SIG-M5 treated with dmso at 0.1 percent for 504 hours (cell line): ENCODE data around the gene TBC1D5.
"Not testable (repeated sequence)": the region's sequence is repeated elsewhere in the genome, so short reads cannot be mapped to it uniquely, and the experiment has no call there.

Experiments
- DNase-seq: peaks from one replicate; lab custom pipeline; 2025; ENCODE audit not compliant: unreplicated experiment; lab: John Stamatoyannopoulos, UW

The TBC1D5 gene

DNA sequence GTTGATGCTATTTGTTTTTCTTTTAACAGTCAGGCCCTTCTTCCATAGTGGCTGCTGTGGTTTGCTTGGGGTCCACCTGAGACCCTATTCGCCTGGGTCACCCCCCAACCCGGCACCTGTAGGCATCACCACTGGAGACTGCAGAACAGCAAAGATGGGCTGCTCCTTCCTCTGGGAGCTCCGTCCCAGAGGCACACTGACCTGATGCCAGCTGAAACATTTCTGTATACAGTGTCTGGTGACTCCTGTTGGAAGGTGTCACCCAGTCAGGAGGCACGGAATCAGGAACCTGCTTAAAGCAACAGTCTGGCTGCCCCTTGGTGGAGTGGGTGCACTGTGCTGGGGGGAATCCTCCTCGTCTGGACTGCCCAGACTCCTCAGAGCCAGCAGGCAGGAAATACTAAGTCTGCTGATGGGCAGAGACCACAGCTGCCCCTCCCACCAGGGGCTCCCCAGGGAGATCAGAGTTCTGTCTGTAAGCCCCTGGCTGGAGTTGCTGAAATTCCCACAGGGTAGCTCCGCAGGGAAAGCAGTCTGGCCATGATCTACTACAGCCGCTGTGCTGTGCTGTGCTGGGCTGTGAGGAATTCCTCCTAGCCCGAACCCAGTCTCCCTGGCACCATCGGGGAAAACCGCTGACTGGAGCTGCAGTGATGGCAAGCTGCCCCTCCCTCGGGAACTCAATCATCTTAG, 248.2 kb downstream of the TBC1D5 start:
- DNase-seq, result no peak

DNA sequence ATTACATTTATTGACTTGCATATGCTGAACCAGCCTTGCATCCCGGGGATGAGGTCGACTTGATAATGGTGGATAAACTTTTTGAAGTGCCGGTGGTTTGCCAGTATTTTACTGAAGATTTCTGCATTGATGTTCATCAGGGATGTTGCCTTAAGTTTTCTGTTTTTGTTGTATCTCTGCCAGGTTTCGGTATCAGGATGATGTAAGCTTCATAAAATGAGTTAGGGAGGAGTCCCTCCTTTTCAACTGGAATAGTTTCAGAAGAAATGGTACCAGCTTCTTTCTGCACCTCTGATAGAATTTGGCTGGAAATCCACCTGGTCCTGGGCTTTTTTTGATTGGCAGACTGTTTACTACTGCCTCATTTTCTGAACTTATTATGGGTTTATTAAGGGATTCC, 250.8 kb downstream of the TBC1D5 start:
- no peak for DNase-seq

DNA sequence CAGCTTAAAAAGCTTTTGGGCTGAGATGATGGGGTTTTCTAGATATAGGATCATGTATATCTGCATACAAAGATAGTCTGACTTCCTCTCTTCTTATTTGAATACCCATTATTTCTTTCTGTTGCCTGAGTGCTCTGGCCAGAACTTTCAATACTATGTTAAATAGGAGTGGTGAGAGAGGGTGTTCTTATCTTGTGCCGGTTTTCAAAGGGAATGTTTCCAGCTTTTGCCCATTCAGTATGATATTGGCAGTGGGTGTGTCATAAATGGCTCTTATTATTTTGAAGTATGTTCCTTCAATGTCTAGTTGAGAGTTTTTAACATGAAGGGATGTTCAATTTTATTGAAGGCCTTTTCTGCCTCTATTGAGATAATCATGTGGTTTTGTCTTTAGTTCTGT, 251.2 kb downstream of the TBC1D5 start:
- not testable (repeated sequence) for DNase-seq

DNA sequence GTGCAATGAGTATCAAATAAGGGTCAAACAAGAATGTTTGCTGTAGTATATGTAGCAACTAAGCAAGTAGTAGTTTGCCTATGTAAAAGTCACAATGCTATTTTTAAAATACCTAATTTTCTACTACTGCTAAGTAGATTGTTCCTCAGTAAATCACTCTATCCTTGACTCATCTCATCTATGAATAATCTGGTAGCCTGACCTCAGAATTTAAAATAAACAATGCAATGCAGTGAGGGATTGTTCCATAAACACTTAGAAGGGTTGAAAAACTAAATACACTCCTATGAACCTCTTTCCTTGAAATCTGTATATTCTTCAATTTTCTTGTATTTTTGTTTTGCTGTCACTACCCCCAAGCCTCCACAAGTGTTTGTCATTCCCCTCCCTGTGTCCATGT, 253.3 kb downstream of the TBC1D5 start:
- no peak for DNase-seq

DNA sequence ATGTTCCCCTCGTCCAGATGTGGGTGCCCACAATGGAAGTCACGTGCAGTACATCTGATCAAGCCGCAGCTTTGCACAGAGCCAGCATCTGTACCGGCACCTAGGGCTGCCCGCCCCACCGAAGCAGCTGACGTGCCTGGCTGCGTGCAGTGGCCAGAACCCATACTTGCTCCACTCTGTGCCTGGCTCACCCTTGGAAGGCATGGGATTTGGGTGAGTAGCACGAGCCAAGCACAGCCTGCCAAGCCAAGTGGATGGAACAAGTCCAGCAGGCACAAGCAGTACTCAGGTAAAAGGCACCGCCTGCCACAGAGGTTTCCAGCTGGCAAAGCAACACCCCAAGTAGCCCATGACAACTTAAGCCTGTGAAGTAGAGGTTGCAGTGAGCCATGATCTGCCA, 261.3 kb downstream of the TBC1D5 start:
- DNase-seq, result no peak

DNA sequence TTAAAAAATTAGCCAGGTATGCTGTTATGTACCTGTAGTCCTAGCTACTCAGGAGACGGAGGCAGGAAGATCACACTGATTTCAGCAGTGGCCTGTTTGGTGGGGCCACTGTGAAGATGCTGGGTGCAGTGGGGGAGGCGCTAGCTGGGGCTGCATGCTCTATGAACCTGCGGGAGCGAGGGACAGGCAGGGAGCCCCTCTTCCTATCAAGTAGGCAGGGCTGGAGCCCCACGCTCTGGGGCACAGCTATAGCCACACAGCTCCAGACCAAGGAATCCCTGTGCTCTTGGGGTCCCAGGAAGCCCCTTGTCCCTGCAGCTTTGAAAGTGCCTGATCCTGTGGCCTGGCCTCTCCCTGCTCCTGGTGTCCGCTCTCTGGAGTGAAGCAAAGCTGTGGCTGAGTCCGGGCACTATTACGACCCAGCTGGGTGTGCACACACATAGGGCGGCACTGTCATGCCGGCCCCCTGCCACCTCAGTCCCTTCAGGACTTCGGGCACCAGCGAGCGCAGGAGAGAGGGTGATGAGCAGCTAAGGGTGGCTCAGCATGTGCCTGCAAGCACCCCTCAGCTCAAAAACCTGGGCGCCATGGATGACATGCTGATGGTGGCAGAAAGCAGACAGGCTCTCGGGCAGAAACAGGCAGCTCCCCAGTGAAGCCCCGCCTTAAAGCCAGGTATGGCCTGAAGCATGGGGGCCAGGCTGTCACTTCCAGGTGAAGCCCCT, 262.6 kb downstream of the TBC1D5 start:
- DNase-seq, result no peak

DNA sequence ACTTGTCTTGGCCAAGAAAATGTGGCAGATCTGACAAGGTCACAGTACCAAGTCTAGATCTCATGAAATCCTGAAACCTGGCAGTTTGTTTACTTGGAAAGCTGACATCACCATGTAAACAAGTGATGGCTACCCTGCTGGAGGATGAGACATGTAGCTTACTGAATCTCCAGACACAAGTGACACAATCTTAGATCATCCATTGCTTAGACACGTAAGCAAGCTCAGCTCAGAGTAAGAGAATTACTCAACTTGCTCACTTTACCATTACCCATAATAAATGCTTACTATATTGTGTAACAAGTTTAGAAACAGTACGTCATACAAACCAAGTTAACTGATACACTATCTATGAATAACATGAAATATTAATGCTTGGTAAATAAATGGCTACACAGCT, 263.8 kb downstream of the TBC1D5 start:
- no peak for DNase-seq

DNA sequence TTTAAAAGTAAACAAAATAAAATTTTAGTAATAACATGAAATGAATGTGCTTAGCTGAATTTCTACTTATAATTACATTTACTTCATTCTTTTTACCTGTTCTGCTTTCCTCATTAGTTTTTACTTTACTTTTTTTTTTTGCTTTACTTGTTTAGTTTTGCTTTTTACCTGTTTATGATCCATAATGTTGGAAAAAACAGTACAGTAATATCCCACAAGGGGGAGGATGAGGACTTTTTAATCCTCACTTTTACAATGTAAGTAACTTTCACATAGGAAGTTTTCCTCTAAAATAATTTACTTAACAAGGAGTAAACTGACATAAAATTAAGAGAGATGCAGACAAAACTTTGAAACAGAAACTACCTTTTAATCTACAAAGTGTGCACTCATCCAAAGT, 268.7 kb downstream of the TBC1D5 start:
- DNase-seq, result no peak

DNA sequence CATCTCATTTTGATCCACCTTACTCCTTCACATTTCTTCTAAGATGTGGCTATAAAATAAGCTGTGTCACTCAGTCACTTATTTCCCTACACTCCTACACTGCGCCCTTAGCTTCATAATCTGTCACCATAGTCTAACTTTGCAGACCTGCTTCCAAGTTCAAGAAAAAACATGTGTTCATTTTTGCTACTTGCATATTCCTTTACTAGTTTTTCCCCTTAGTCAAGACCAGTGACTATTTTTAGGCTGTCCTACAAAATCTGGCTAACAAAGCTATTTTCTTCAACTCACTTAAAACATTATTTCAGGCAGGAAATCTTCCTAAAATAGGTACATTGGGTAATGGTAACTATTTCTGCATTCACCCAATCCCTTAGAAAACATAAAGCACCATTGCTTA, 272.5 kb downstream of the TBC1D5 start:
- no peak for DNase-seq

DNA sequence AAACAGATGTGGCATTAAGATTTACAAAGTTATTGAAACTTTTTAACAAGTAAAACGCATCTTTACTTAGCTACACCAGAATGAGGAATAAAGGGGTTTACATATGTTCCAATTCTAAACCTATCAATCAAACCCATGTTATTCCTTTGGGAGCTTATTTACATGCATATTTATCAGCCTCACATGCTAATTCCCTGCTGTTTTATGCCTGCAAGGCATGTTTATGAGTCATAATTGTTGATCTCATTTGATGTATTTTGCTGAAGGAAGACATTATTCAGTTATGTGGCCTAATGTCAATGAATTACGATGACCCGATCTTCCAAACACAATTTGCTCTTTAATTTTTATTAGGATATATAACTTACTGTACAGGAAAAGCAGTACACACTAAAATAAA, 272.9 kb downstream of the TBC1D5 start:
- DNase-seq, result no peak

DNA sequence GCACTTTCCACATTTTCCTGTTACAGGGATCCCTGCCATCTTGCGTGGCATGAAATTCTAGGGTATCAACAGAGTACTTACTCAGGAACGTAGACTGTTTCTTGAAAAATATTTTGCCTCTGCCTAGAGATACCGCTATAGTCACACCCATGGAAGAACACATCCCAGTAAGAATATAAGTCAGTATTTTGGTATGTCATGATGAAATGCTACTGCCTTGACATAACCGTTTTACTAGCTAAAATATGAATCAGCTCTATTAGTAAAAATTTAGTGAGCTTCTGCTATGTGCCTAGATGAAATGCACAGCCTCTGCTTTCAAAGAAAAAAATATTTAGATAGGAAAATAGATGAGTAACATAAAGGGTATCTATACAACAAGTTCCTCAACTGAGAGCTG, 276.4 kb downstream of the TBC1D5 start:
- no peak for DNase-seq

DNA sequence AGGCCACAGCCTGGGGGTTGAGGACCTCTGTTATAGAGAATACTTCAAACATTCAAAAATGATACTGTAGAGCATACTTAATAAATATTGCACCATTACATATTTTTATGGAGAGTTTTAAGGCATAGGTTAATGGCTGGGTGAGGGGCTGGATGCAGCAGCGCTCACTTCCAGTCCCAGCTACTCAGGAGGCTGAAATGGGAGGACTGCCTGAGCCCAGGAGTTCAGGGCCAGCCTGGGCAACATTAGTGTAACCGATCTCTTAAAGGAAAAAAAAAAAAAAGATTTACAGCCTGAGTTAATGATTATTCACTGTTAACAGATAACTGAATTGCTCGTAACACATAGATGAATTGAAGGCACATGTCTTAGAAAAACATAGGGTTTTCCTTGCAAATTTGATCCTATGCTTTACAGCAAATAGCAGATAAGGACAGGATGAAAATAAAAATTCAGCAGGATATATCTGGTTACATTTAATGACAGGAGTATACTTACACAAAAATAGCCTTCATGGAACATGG, 282.9 kb downstream of the TBC1D5 start:
- DNase-seq, result no peak

DNA sequence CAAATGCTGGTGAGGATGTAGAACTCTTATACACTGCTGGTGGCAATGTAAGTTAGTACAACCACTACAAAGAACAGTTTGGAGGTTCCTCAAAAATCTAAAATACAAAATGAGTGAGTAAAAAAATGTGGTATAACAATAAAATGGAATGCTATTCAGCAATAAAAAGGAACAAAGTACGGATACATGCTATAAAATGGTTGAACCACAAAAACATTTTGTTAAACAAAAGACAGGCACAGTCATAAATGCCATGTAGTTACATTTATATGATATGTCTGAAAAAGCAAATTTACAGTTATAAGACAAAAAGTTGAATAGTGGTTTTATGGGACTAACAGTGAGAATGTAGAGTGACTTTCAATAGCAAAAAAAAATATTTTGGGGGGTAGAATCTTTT, 285.8 kb downstream of the TBC1D5 start:
- no peak for DNase-seq

DNA sequence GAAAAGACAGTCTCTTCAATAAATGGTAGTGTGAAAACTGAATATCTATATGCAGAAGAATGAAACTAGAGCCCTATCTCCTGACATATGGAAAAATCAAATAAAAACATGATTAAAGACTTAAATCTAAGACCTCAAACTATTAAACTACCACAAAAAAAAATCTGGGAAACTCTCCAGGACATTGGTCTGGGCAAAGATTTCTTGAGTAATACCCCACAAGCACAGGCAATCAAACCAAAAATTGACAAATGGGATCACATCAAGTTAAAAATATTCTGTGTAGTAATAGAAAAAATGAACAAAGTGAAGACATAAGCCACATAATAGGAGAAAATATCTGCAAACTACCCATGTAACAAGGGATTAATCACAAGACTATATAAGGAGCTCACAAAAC, 286.4 kb downstream of the TBC1D5 start:
- no peak for DNase-seq

DNA sequence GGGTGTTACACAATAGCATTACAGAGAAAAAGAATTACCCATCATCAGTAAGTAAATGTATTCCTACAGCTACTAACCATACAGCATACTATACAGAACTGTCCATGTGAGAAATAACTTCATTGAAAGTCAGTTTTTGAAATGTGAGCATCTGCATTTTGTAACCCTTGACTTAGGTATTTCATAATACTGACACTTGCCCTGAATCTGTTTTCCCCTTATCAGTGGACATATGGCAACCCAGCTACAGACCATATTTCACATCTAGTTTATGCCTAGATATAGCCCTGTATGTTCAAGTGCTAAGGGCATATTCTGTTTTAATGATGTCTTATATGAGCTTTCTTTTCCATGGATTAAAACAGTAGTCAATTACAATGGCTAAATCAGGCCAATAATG, 297.6 kb downstream of the TBC1D5 start:
- DNase-seq, result no peak

DNA sequence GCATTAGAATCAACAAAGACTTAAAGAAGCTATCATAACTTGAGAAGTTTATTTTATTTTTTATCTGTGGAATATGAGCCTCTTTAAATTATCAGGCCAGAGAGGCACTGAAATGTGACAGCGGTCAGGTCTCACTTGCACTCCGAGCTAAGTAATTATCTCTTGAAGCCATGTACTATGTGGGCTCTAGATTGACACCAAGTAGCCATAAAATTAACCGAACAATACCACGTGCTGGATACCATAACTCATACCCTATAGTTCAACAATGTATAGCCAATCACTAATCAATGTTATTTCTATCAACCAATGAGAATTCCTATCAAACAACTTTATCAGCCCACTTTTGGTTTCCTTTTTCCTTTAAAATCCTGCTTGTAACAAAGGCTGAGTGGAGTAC, 299.3 kb downstream of the TBC1D5 start:
- DNase-seq, result no peak

DNA sequence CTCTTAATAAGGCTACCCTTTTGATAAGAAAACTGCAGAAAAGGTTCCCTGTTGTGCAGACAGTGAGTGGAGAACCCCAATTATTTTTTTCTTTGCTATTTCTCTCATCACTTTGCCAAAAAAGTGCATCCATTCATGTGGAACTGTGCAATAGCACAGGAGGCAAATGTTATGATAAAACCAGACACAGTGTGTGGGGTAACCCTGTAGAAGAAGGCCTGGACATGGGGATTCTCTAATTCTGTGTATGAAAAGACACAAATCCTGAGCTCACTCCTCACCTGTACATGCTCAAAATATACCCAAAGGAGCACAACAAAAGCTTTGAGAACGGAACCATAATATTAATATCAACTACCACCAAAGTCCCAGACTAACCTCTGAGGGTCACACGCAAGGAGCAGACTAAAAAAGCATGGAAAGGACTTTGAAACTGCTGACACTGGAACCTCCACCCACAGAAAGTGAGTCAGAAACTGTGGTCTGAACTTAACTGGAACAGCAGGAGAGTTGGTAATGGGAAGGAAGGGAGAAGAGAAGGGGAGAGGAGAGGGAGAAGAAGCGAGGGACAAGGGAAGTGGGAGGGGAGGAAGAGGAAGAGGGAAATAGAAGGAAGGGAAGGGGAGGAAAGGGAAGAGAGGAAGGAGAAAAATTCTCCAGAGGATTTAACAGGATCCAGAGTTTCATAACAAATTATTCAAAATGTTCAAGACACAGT, 299.9 kb downstream of the TBC1D5 start:
- no peak for DNase-seq

DNA sequence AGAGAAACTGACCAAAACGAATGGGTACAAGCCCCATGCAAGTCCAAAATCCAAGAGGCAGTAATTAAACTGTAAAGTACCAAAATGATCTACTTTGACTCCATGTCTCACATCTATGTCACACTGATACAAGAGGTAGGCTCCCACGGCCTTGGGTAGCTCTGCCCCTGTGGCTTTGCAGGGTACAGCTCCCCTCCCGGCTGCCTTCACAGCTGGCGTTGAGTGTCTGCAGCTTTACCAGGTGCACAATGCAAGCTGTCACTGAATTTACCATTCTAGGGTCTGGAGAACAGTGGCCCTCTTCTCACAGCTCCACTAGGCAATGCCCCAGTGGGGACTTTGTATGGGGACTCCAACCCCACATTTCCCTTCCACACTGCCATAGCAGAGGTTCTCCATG, 308.6 kb downstream of the TBC1D5 start:
- DNase-seq, result no peak

DNA sequence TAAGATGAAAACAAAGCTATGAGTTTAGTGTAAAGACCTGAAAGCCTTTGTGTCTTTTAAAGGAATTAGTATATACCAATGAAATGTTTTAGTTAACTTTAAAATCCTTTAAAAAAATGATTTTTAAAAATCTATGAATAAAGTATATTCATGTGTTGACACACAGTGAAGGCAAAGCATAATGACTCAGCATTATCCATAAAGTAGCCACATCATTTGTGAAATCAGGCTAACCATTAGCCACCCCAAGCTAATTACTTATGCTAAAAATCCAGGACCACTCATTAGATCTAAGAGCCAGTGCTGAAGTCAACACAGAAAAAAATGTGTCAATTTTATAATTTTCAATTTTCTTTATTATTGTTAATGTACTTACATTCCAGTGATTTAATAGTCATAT, 310.2 kb downstream of the TBC1D5 start:
- DNase-seq, result no peak

DNA sequence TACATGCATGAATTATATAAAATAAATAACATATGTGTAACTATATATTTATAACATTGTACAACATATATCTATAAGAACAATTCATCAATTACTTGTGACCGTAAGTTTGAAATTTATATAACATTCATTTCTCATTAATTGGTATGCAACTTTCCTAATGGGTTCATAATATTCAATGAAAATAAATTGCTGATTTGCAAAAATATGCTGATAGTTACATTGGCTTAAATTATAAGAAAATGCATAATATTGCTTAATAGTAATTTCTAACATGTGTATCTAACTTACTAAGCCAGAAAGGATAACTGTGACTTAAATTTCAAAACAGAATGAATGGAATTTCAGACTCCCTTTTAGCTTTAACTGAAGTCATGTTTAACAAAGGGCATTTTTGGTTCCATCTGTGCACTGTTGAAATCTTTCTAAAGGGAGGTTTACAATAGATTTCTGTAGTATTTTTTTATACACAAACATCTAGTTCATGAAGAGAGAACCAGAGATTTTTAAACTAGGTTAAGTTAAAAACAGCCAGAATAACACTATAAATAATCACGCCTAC, 310.9 kb downstream of the TBC1D5 start:
- no peak for DNase-seq

DNA sequence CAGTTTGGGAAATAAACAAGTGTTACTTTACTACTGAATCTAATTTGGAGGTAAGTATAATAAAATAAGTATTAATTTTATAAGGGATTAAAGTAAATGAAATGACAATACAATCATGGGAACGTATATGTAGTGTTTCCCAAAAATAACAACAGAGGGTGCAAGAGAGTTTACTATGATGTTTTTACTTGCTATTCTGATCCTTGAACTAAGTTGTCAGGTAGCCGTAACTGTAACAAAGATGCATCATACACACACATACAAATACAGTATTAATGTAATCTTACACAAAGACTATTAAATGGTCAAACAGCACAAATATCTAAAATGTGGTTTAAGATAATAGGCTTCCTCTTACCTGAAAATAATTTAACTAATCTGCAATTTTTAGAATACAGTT, 311.4 kb downstream of the TBC1D5 start:
- peak; percentile 12 for DNase-seq

DNA sequence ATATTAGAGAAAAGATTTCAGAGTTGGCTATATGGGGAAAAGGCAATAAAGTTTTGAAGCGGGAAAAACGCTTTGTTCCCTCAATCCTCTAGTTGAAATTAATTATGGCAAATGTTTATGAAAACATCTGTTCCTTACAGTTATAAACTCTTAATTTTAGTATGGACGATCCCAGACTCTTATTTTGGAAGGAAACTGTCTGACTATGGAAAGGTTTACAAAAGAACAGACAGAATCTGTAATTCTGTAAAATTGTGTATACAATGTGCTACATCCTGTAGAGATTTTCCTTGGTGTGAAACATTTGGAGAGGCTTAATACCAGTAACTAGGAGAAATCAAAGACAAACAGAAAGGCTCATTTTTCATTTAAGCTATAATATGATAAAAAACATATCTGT, 311.8 kb downstream of the TBC1D5 start:
- DNase-seq, result no peak
